PC-3 (cell line): Measurements from ENCODE around the gene ATG14. TPM values are rescaled to one million over a fixed set of nuclear protein-coding genes. Genes with fewer than 3 reads are reported as not detected.

Experiments
- ATAC-seq: fragments of 200-7000 bp; cut with Tn5 transposase; 2 replicates; pipeline ENCODE4 v1.9.1; 2020; ENCODE audit warnings: mild to moderate bottlenecking, moderate library complexity
- BruUV-seq: library from RNA; stranded (reverse); fragments of 400-500 nt; replicated peaks from 2 replicates; lab custom pipeline; 2021; lab: Mats Ljungman, UMichigan
- CTCF ChIA-PET: fragments of 300-600 bp; sonication (Branson Sonifier 250); formaldehyde crosslinking; loops from one replicate; lab custom pipeline; 2022; ENCODE audit warnings: antibody characterized with exemption; lab: Charles Lee
- POLR2A ChIA-PET: fragments of 300-600 bp; sonication (Branson Sonifier 250); formaldehyde crosslinking; loops from one replicate; lab custom pipeline; 2022; ENCODE audit warnings: antibody characterized with exemption; ENCODE audit not compliant: unreplicated experiment; lab: Charles Lee
- DNase-seq: peaks from one replicate; pipeline ENCODE4 v3.0.0-alpha.2; 2015
- H2AFZ ChIP-seq: fragments of 300-600 bp; sonication (generic); 2 replicates; pipeline ENCODE4 v1.6.0; 2016; ENCODE audit warnings: antibody characterized with exemption, low read length
- H3F3A ChIP-seq: fragments of 300-600 bp; sonication (generic); one replicate; pipeline ENCODE4 v1.6.0; 2017; ENCODE audit warnings: antibody characterized with exemption, low read length, control low read depth, mild to moderate bottlenecking; ENCODE audit not compliant: unreplicated experiment
- H3K27ac ChIP-seq: fragments of 300-600 bp; sonication (generic); 2 replicates; pipeline ENCODE4 v1.5.1; 2016; ENCODE audit warnings: mild to moderate bottlenecking, low read length
- H3K27me3 ChIP-seq: fragments of 300-600 bp; sonication (generic); 2 replicates; pipeline ENCODE4 v1.6.1; 2016; ENCODE audit warnings: low read length, mixed read lengths
- H3K36me3 ChIP-seq: fragments of 300-600 bp; sonication (generic); 2 replicates; pipeline ENCODE4 v1.6.1; 2016; ENCODE audit warnings: low read depth, mixed run types, low read length, mixed read lengths
- H3K4me1 ChIP-seq: fragments of 300-600 bp; sonication (generic); 2 replicates; pipeline ENCODE4 v1.5.1; 2016; ENCODE audit warnings: low read length; ENCODE audit not compliant: insufficient read depth
- H3K4me2 ChIP-seq: fragments of 300-600 bp; sonication (generic); 2 replicates; pipeline ENCODE4 v1.6.0; 2016; ENCODE audit warnings: low read length
- H3K4me3 ChIP-seq: fragments of 300-600 bp; sonication (generic); 2 replicates; pipeline ENCODE4 v1.5.1; 2016; ENCODE audit warnings: mild to moderate bottlenecking, low read length, mixed read lengths
- H3K79me2 ChIP-seq: fragments of 300-600 bp; sonication (generic); 2 replicates; pipeline ENCODE4 v1.6.1; 2017; ENCODE audit warnings: low read length, mixed read lengths
- H3K9ac ChIP-seq: fragments of 300-600 bp; sonication (generic); 2 replicates; pipeline ENCODE4 v1.6.0; 2016; ENCODE audit warnings: mild to moderate bottlenecking, low read length
- H3K9me2 ChIP-seq: fragments of 300-600 bp; sonication (generic); replicated peaks from 2 replicates; pipeline ENCODE4 v1.6.1; 2016; ENCODE audit warnings: mixed run types, low read length, mixed read lengths
- H3K9me3 ChIP-seq: fragments of 300-600 bp; sonication (generic); 2 replicates; pipeline ENCODE4 v1.6.1; 2016; ENCODE audit warnings: low read length, mixed read lengths
- H4K20me1 ChIP-seq: fragments of 300-600 bp; sonication (generic); 2 replicates; pipeline ENCODE4 v1.6.1; 2016; ENCODE audit warnings: low read length, mixed read lengths
- EZH2 ChIP-seq: fragments of 300-600 bp; sonication (generic); IDR thresholded peaks from one replicate; pipeline ENCODE4 v1.6.1; 2017; ENCODE audit warnings: antibody characterized with exemption, mild to moderate bottlenecking, low read length; ENCODE audit not compliant: unreplicated experiment
- EZH2phosphoT487 ChIP-seq: fragments of 300-600 bp; sonication (generic); IDR thresholded peaks from 2 replicates; pipeline ENCODE4 v1.6.1; 2018; ENCODE audit warnings: mild to moderate bottlenecking, antibody characterized with exemption, low read length, borderline replicate concordance
- intact Hi-C: fragments of 100-400 bp; cut with micrococcal nuclease; formaldehyde crosslinking; loops from 2 replicates; pipeline ENCODE4 v1.9.0; 2023
- total RNA-seq: library from RNA; depleted of rRNA; stranded (reverse); fragments of >200 nt; gene quantifications from 2 replicates; pipeline ENCODE4 v1.2.3, GENCODE V29; 2014
- TF ChIP-seq, protein P1 (sequence below): fragments of 300-600 bp; sonication (generic); conservative IDR thresholded peaks from 2 replicates; pipeline ENCODE4 v1.5.1; 2017; ENCODE audit warnings: antibody characterized with exemption, low read depth, mild to moderate bottlenecking, low read length

Gene ATG14
- total RNA-seq, 1 experiment from 2014 or later: 20.2 TPM

GRCh38 chr14:55355922-55356321 is 55.7 kb downstream of the ATG14 start:
- Histone ChIP-seq H3K79me2 (peaks cover 14% of the 10 kb centered on the region; the same call in 1 of the 2 replicates), H3K9me3 (no peaks in the 10 kb centered on the region), H2AFZ (no peak overlapping the region), H3K9ac (peak overlapping the region; percentile 69), H3K36me3 (peaks cover 18% of the 10 kb centered on the region; the same call in 1 of the 2 replicates), H3K9me2 (no peaks in the 10 kb centered on the region), H3K4me2 (no peak overlapping the region), H3K27ac (peak overlapping the region; percentile 86), H3K4me3 (no peak overlapping the region), H4K20me1 (no peaks in the 10 kb centered on the region), H3K27me3 (no peaks in the 10 kb centered on the region), H3F3A (peaks cover 6% of the 10 kb centered on the region), H3K4me1 (peaks cover 64% of the 10 kb centered on the region)
- TF ChIP-seq EZH2 (no peak), EZH2phosphoT487 (no peak)
- TF ChIP-seq, protein P1, sequence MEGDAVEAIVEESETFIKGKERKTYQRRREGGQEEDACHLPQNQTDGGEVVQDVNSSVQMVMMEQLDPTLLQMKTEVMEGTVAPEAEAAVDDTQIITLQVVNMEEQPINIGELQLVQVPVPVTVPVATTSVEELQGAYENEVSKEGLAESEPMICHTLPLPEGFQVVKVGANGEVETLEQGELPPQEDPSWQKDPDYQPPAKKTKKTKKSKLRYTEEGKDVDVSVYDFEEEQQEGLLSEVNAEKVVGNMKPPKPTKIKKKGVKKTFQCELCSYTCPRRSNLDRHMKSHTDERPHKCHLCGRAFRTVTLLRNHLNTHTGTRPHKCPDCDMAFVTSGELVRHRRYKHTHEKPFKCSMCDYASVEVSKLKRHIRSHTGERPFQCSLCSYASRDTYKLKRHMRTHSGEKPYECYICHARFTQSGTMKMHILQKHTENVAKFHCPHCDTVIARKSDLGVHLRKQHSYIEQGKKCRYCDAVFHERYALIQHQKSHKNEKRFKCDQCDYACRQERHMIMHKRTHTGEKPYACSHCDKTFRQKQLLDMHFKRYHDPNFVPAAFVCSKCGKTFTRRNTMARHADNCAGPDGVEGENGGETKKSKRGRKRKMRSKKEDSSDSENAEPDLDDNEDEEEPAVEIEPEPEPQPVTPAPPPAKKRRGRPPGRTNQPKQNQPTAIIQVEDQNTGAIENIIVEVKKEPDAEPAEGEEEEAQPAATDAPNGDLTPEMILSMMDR: no peak
- CTCF ChIA-PET: no interaction called here
- ATAC-seq (no peak), DNase-seq (no peak)
- intact Hi-C loops: loop anchor here (2.0 kb wide), 1 partner anchor 143 kb away; no protein-coding TSS in a partner anchor
- POLR2A ChIA-PET: no interaction called here
- BruUV-seq: no TSS peak

GRCh38 chr14:55354500-55354899 is 57.1 kb downstream of the ATG14 start:
- intact Hi-C loops: loop anchor here (1.0 to 2.0 kb wide), 3 partner anchors 83 to 142 kb away; partner anchors contain the start of gene FBXO34
- CTCF ChIA-PET: interaction anchor here (0.6 to 1.6 kb wide), 6 partner anchors 8 to 141 kb away, joined by 3 to 8 read pairs (median 4); no protein-coding TSS in a partner anchor

More at GRCh38 chr14:55354500-55354899, 57.1 kb downstream of the ATG14 start:
- Histone ChIP-seq H3K9me2 (no peaks in the 10 kb centered on the region), H3K9me3 (no peaks in the 10 kb centered on the region), H3K79me2 (peaks cover 14% of the 10 kb centered on the region; the same call in 1 of the 2 replicates), H3F3A (peaks cover 6% of the 10 kb centered on the region), H4K20me1 (no peaks in the 10 kb centered on the region), H3K4me3 (no peak overlapping the region), H3K27ac (peak overlapping the region; percentile 86), H2AFZ (0 out of 2 replicates have a peak overlapping the region, but pooled peaks have one; percentile 2), H3K4me1 (peaks cover 61% of the 10 kb centered on the region), H3K27me3 (no peaks in the 10 kb centered on the region), H3K4me2 (peak overlapping the region; percentile 26), H3K36me3 (peaks cover 24% of the 10 kb centered on the region; the same call in 1 of the 2 replicates), H3K9ac (peak overlapping the region; percentile 44)
- peak; percentile 63 for DNase-seq
- POLR2A ChIA-PET: interaction anchor here (0.6 kb wide), 1 partner anchor 50 kb away, joined by 3 read pairs; no protein-coding TSS in a partner anchor
- ATAC-seq: peak; percentile 43
- TF ChIP-seq EZH2: no peak
- TF ChIP-seq EZH2phosphoT487: no peak
- TF ChIP-seq, protein P1: peak; percentile 86
- BruUV-seq: no TSS peak
